Trophoblast cell (in vitro differentiated cells and primary cell): Measurements from ENCODE around the gene CACNB2.

Experiments
- DNase-seq, 2 donors: peaks; one replicate each; pipeline ENCODE4 v3.0.0-alpha.2; 2016
- H2AFZ ChIP-seq: 2 replicates; pipeline ENCODE4 v1.6.1; 2013; ENCODE audit warnings: low read length, moderate library complexity, mild to moderate bottlenecking; ENCODE audit not compliant: insufficient read depth, poor library complexity
- H2AK5ac ChIP-seq: 2 replicates; pipeline ENCODE4 v1.6.1; 2013; ENCODE audit warnings: mild to moderate bottlenecking, low read length
- H2BK120ac ChIP-seq: 2 replicates; pipeline ENCODE4 v1.6.1; 2013; ENCODE audit warnings: low read length, mild to moderate bottlenecking, moderate library complexity; ENCODE audit not compliant: insufficient read depth, poor library complexity
- H2BK12ac ChIP-seq: 2 replicates; pipeline ENCODE4 v1.6.1; 2013; ENCODE audit warnings: mild to moderate bottlenecking, low read length, moderate library complexity
- H2BK5ac ChIP-seq: 2 replicates; pipeline ENCODE4 v1.6.1; 2013; ENCODE audit warnings: low read length, low read depth, moderate library complexity, mild to moderate bottlenecking; ENCODE audit not compliant: poor library complexity
- H3K14ac ChIP-seq: 2 replicates; pipeline ENCODE4 v1.6.1; 2013; ENCODE audit warnings: mild to moderate bottlenecking, low read length
- H3K18ac ChIP-seq: 2 replicates; pipeline ENCODE4 v1.6.1; 2013; ENCODE audit warnings: mild to moderate bottlenecking, low read length
- H3K23ac ChIP-seq: 2 replicates; pipeline ENCODE4 v1.6.1; 2013; ENCODE audit warnings: low read length
- H3K27ac ChIP-seq: 2 replicates; pipeline ENCODE4 v1.5.1; 2013; ENCODE audit warnings: low read depth, mild to moderate bottlenecking, inconsistent platforms, low read length, moderate library complexity
- H3K27me3 ChIP-seq: 2 replicates; pipeline ENCODE4 v1.6.1; 2013; ENCODE audit warnings: inconsistent platforms, mild to moderate bottlenecking, low read length, moderate library complexity; ENCODE audit not compliant: insufficient read depth
- H3K36me3 ChIP-seq, 2 experiments: 1 replicate in 1 of 2; 2 replicates in 1 of 2; pipeline ENCODE4 v1.6.1; 2013; ENCODE audit warnings: low read length in 2 of 2, mild to moderate bottlenecking in 2 of 2, moderate library complexity in 1 of 2; ENCODE audit not compliant: insufficient read depth in 2 of 2, control insufficient read depth in 1 of 2
- H3K4ac ChIP-seq: 2 replicates; pipeline ENCODE4 v1.6.1; 2013; ENCODE audit warnings: low read depth, mild to moderate bottlenecking, low read length, moderate library complexity
- H3K4me1 ChIP-seq, 2 experiments: 1 replicate in 1 of 2; 2 replicates in 1 of 2; pipeline ENCODE4 v1.6.1; 2013; ENCODE audit warnings: low read length in 2 of 2, mild to moderate bottlenecking in 2 of 2, moderate library complexity in 1 of 2; ENCODE audit not compliant: insufficient read depth in 2 of 2, control insufficient read depth in 1 of 2
- H3K4me2 ChIP-seq: 2 replicates; pipeline ENCODE4 v1.6.1; 2013; ENCODE audit warnings: inconsistent platforms, mild to moderate bottlenecking, low read length, moderate library complexity
- H3K4me3 ChIP-seq: 2 replicates; pipeline ENCODE4 v1.5.1; 2013; ENCODE audit warnings: mild to moderate bottlenecking, low read depth, low read length, inconsistent platforms
- H3K79me1 ChIP-seq: one replicate; pipeline ENCODE4 v1.6.1; 2013; ENCODE audit warnings: low read length
- H3K79me2 ChIP-seq: 2 replicates; pipeline ENCODE4 v1.6.1; 2013; ENCODE audit warnings: low read length, mild to moderate bottlenecking; ENCODE audit not compliant: control insufficient read depth, insufficient read depth, poor library complexity
- H3K9ac ChIP-seq: 2 replicates; pipeline ENCODE4 v1.6.1; 2013; ENCODE audit warnings: mild to moderate bottlenecking, low read length
- H3K9me3 ChIP-seq: 2 replicates; pipeline ENCODE4 v1.6.1; 2013; ENCODE audit warnings: low read depth, mild to moderate bottlenecking, control low read depth, inconsistent platforms, low read length; ENCODE audit not compliant: insufficient read depth
- H4K12ac ChIP-seq: 2 replicates; pipeline ENCODE4 v1.6.1; 2013; ENCODE audit warnings: low read depth, mild to moderate bottlenecking, low read length, moderate library complexity
- H4K8ac ChIP-seq: 2 replicates; pipeline ENCODE4 v1.6.1; 2013; ENCODE audit warnings: low read depth, mild to moderate bottlenecking, low read length, moderate library complexity
- H4K91ac ChIP-seq: one replicate; pipeline ENCODE4 v1.6.1; 2013; ENCODE audit warnings: low read depth, mild to moderate bottlenecking, low read length, moderate library complexity
- WGBS: extraction: QIAGEN DNeasy Blood & Tissue Kit; methylation state at CpG from one replicate; pipeline ENCODE4 v1.1.7; 2013; ENCODE audit warnings: missing lambda C conversion rate; ENCODE audit not compliant: insufficient read length, insufficient coverage; ENCODE audit errors: extremely low coverage; 5-methylcytosine and 5-hydroxymethylcytosine counted together

Gene CACNB2

GRCh38 chr10:18313626-18314025 lies 173.4 kb downstream of the CACNB2 start:
- WGBS, result no CpG with 5 or more reads among the region's 6 CpGs

GRCh38 chr10:18319628-18320027 lies 179.4 kb downstream of the CACNB2 start:
- no peak overlapping the region for H3K4me2 ChIP-seq
- H2AK5ac ChIP-seq, result no peak overlapping the region
- H4K8ac ChIP-seq, result no peak overlapping the region
- H4K12ac ChIP-seq, result no peak overlapping the region
- H3K14ac ChIP-seq, result no peak overlapping the region
- no peaks in the 10 kb centered on the region for H3K4me1 ChIP-seq
- H3K27ac ChIP-seq, result no peak overlapping the region
- no peak overlapping the region for H2AFZ ChIP-seq
- no peak overlapping the region for H3K23ac ChIP-seq
- no peak overlapping the region for H2BK5ac ChIP-seq
- no peaks in the 10 kb centered on the region for H3K79me1 ChIP-seq
- DNase-seq, result no peak
- H4K91ac ChIP-seq, result no peak overlapping the region
- H3K9me3 ChIP-seq, result peaks cover 3% of the 10 kb centered on the region
- no peak overlapping the region for H3K4ac ChIP-seq
- H3K79me2 ChIP-seq, result no peaks in the 10 kb centered on the region
- no peaks in the 10 kb centered on the region for H3K27me3 ChIP-seq
- H2BK12ac ChIP-seq, result no peak overlapping the region
- no peak overlapping the region for H3K9ac ChIP-seq
- no CpG with 5 or more reads among the region's 3 CpGs for WGBS
- H3K4me3 ChIP-seq, result no peak overlapping the region
- no peak overlapping the region for H2BK120ac ChIP-seq
- no peaks in the 10 kb centered on the region for H3K36me3 ChIP-seq
- no peak overlapping the region for H3K18ac ChIP-seq

More at GRCh38 chr10:18313626-18314025, 173.4 kb downstream of the CACNB2 start:
- H3K18ac ChIP-seq, result no peak overlapping the region
- H3K9me3 ChIP-seq, result no peaks in the 10 kb centered on the region
- no peak overlapping the region for H3K14ac ChIP-seq
- no peak overlapping the region for H2BK12ac ChIP-seq
- H3K27me3 ChIP-seq, result no peaks in the 10 kb centered on the region
- no peaks in the 10 kb centered on the region for H3K36me3 ChIP-seq
- no peak overlapping the region for H2BK5ac ChIP-seq
- no peak overlapping the region for H2AK5ac ChIP-seq
- H4K12ac ChIP-seq, result no peak overlapping the region
- no peak for DNase-seq
- H3K4me2 ChIP-seq, result no peak overlapping the region
- no peak overlapping the region for H3K4me3 ChIP-seq
- H3K23ac ChIP-seq, result no peak overlapping the region
- no peaks in the 10 kb centered on the region for H3K79me2 ChIP-seq
- no peak overlapping the region for H2BK120ac ChIP-seq
- H3K9ac ChIP-seq, result no peak overlapping the region
- no peak overlapping the region for H4K8ac ChIP-seq
- H3K4me1 ChIP-seq, result no peaks in the 10 kb centered on the region
- no peaks in the 10 kb centered on the region for H3K79me1 ChIP-seq
- no peak overlapping the region for H3K27ac ChIP-seq
- no peak overlapping the region for H2AFZ ChIP-seq
- H3K4ac ChIP-seq, result no peak overlapping the region
- H4K91ac ChIP-seq, result no peak overlapping the region

DNA sequence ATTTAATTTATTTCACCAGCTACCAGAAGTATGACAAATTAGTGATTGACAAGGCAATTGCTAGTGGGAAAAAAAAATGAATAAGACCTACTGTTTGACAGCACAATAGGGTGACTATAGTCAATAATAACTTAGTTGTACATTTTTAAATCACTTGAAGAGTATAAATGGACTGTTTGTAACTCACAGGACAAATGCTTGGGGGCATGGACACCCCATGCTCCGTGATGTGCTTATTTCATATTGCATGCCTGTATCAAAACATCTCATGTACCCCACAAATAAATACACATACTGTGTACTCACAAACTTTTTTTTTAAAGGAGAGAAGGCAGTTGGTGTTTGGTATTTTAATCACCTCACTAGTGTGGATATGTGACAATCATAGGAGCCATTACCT lies 181.1 kb downstream of the CACNB2 start:
- no peaks in the 10 kb centered on the region for H3K4me1 ChIP-seq
- no peak overlapping the region for H4K12ac ChIP-seq
- H2AFZ ChIP-seq, result no peak overlapping the region
- H3K27me3 ChIP-seq, result no peaks in the 10 kb centered on the region
- no peak overlapping the region for H2BK12ac ChIP-seq
- peaks cover 3% of the 10 kb centered on the region for H3K9me3 ChIP-seq
- H2AK5ac ChIP-seq, result no peak overlapping the region
- no peaks in the 10 kb centered on the region for H3K79me2 ChIP-seq
- no peak overlapping the region for H3K4ac ChIP-seq
- no CpG with 5 or more reads among the region's 1 CpG for WGBS
- no peak overlapping the region for H3K14ac ChIP-seq
- no peak overlapping the region for H4K91ac ChIP-seq
- no peak overlapping the region for H3K23ac ChIP-seq
- no peak overlapping the region for H2BK120ac ChIP-seq
- H3K9ac ChIP-seq, result no peak overlapping the region
- no peak overlapping the region for H3K18ac ChIP-seq
- H3K4me2 ChIP-seq, result no peak overlapping the region
- no peak overlapping the region for H4K8ac ChIP-seq
- no peak overlapping the region for H3K27ac ChIP-seq
- no peak for DNase-seq
- no peaks in the 10 kb centered on the region for H3K36me3 ChIP-seq
- no peak overlapping the region for H2BK5ac ChIP-seq
- H3K4me3 ChIP-seq, result no peak overlapping the region
- no peaks in the 10 kb centered on the region for H3K79me1 ChIP-seq

- Histone ChIP-seq H4K12ac (no peak overlapping the region), H4K8ac (no peak overlapping the region), H3K9ac (no peak overlapping the region), H2AK5ac (no peak overlapping the region), H3K4me1 (no peaks in the 10 kb centered on the region), H3K36me3 (no peaks in the 10 kb centered on the region), H3K27ac (no peak overlapping the region), H3K9me3 (peaks cover 3% of the 10 kb centered on the region), H2BK5ac (no peak overlapping the region), H3K79me2 (no peaks in the 10 kb centered on the region), H4K91ac (no peak overlapping the region), H3K18ac (no peak overlapping the region), H3K79me1 (no peaks in the 10 kb centered on the region), H2BK12ac (no peak overlapping the region), H3K4me2 (no peak overlapping the region), H3K4ac (no peak overlapping the region), H2AFZ (no peak overlapping the region), H3K27me3 (no peaks in the 10 kb centered on the region), H3K4me3 (no peak overlapping the region), H2BK120ac (no peak overlapping the region), H3K23ac (no peak overlapping the region), H3K14ac (no peak overlapping the region)
- WGBS, result no CpG with 5 or more reads among the region's 2 CpGs
- DNase-seq, result no peak
Observed at GRCh38 chr10:18323916-18324315, 183.7 kb downstream of the CACNB2 start.
